ENCODE results near the gene USH2A. TPM values are rescaled to one million over a fixed set of nuclear protein-coding genes. Genes with fewer than 3 reads are reported as not detected.

USH2A gene
- polyA plus RNA-seq, 1 donor from 2014 or later, result 0.17 TPM

DNA sequence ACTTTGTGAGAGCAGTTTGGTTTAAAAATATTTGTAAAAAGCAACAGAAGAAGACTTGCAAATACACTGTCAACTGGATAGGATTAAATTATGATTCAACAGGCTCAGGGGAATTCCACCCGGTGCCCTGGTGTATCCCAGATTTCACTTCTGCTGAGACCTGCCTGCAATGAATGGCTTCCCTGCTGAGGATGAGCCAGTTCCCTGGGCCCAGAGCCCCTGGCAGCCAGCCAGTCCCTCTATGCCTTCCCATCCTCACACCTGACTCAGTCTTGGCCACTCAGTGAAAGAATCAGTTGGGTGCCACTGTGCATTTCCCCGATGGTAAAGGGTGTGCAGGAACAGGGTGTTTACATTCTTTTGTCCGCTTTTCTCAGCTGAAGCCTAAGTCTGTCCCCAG lies 791.8 kb downstream of the USH2A start:
- H3K4me2 ChIP-seq (ENCODE audit: low read length), result no peak overlapping the region
- no peaks in the 10 kb centered on the region for H3F3A ChIP-seq (ENCODE audit: insufficient read depth, low read length, poor library complexity, severe bottlenecking)
- no peaks in the 10 kb centered on the region for H4K20me1 ChIP-seq (ENCODE audit: insufficient read depth)
- H3K36me3 ChIP-seq (ENCODE audit: insufficient read depth, low read length), result no peaks in the 10 kb centered on the region
- no peaks in the 10 kb centered on the region for H3K9me3 ChIP-seq (ENCODE audit: low read length)
- no peaks in the 10 kb centered on the region for H3K27me3 ChIP-seq (ENCODE audit: insufficient read depth, low read depth, low read length)
- no peak overlapping the region for H3K9ac ChIP-seq (ENCODE audit: low read length)
- H3K4me3 ChIP-seq (ENCODE audit: low read length), result no peak overlapping the region
- TF ChIP-seq MXI1 (conservative IDR thresholded peaks at IDR 0.05; ENCODE audit: poor library complexity, severe bottlenecking) (no peak), CTCF (IDR thresholded peaks at IDR 0.05; ENCODE audit: poor library complexity, severe bottlenecking) (no peak), RAD21 (conservative IDR thresholded peaks at IDR 0.05) (no peak), SMC3 (conservative IDR thresholded peaks at IDR 0.05; ENCODE audit: poor library complexity) (no peak)
- TF ChIP-seq, protein P1, sequence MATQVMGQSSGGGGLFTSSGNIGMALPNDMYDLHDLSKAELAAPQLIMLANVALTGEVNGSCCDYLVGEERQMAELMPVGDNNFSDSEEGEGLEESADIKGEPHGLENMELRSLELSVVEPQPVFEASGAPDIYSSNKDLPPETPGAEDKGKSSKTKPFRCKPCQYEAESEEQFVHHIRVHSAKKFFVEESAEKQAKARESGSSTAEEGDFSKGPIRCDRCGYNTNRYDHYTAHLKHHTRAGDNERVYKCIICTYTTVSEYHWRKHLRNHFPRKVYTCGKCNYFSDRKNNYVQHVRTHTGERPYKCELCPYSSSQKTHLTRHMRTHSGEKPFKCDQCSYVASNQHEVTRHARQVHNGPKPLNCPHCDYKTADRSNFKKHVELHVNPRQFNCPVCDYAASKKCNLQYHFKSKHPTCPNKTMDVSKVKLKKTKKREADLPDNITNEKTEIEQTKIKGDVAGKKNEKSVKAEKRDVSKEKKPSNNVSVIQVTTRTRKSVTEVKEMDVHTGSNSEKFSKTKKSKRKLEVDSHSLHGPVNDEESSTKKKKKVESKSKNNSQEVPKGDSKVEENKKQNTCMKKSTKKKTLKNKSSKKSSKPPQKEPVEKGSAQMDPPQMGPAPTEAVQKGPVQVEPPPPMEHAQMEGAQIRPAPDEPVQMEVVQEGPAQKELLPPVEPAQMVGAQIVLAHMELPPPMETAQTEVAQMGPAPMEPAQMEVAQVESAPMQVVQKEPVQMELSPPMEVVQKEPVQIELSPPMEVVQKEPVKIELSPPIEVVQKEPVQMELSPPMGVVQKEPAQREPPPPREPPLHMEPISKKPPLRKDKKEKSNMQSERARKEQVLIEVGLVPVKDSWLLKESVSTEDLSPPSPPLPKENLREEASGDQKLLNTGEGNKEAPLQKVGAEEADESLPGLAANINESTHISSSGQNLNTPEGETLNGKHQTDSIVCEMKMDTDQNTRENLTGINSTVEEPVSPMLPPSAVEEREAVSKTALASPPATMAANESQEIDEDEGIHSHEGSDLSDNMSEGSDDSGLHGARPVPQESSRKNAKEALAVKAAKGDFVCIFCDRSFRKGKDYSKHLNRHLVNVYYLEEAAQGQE (IDR thresholded peaks at IDR 0.05; ENCODE audit: borderline replicate concordance), result no peak
- H3K79me2 ChIP-seq (replicated peaks; ENCODE audit: insufficient read depth, low read length), result no peaks in the 10 kb centered on the region
- no peak overlapping the region for H3K27ac ChIP-seq (ENCODE audit: low read length)
- no peaks in the 10 kb centered on the region for H3K9me2 ChIP-seq (ENCODE audit: insufficient read depth, low read length)
- H2AFZ ChIP-seq (ENCODE audit: low read depth, low read length), result no peak overlapping the region

- Histone ChIP-seq H3K4me3 (ENCODE audit: low read length) (no peak overlapping the region), H3K9ac (ENCODE audit: low read length) (no peak overlapping the region), H3K9me3 (ENCODE audit: low read length) (no peaks in the 10 kb centered on the region), H3K9me2 (ENCODE audit: insufficient read depth, low read length) (no peaks in the 10 kb centered on the region), H3F3A (ENCODE audit: insufficient read depth, low read length, poor library complexity, severe bottlenecking) (no peaks in the 10 kb centered on the region), H3K27me3 (ENCODE audit: insufficient read depth, low read depth, low read length) (no peaks in the 10 kb centered on the region), H3K27ac (ENCODE audit: low read length) (no peak overlapping the region), H3K36me3 (ENCODE audit: insufficient read depth, low read length) (no peaks in the 10 kb centered on the region), H4K20me1 (ENCODE audit: insufficient read depth) (no peaks in the 10 kb centered on the region), H2AFZ (ENCODE audit: low read depth, low read length) (no peak overlapping the region), H3K79me2 (replicated peaks; ENCODE audit: insufficient read depth, low read length) (no peaks in the 10 kb centered on the region), H3K4me2 (ENCODE audit: low read length) (no peak overlapping the region)
- TF ChIP-seq POLR2AphosphoS5 (IDR thresholded peaks at IDR 0.05) (no peak), EP300 (conservative IDR thresholded peaks at IDR 0.05; ENCODE audit: poor library complexity, severe bottlenecking) (no peak), EZH2 (IDR thresholded peaks at IDR 0.05; ENCODE audit: borderline replicate concordance, insufficient read depth, low read length, poor library complexity, severe bottlenecking) (no peak), MXI1 (conservative IDR thresholded peaks at IDR 0.05; ENCODE audit: poor library complexity, severe bottlenecking) (no peak), SMC3 (conservative IDR thresholded peaks at IDR 0.05; ENCODE audit: poor library complexity) (no peak), CTCF (IDR thresholded peaks at IDR 0.05; ENCODE audit: poor library complexity, severe bottlenecking) (no peak), TAF1 (IDR thresholded peaks at IDR 0.05; ENCODE audit: low read depth) (no peak), RAD21 (conservative IDR thresholded peaks at IDR 0.05) (no peak)
- TF ChIP-seq, protein P1 (IDR thresholded peaks at IDR 0.05; ENCODE audit: borderline replicate concordance), result no peak
Observed at GRCh38 chr1:215631040-215631439, 792.2 kb downstream of the USH2A start.
